HG02763 (cell line): ENCODE results near the gene CCDC3.

Experiments
- ATAC-seq: cut with Tn5 transposase; IDR thresholded peaks from one replicate; pipeline ENCODE4 v1.9.1; 2021; ENCODE audit warnings: mild to moderate bottlenecking, moderate library complexity; ENCODE audit not compliant: unreplicated experiment

CCDC3 gene

DNA sequence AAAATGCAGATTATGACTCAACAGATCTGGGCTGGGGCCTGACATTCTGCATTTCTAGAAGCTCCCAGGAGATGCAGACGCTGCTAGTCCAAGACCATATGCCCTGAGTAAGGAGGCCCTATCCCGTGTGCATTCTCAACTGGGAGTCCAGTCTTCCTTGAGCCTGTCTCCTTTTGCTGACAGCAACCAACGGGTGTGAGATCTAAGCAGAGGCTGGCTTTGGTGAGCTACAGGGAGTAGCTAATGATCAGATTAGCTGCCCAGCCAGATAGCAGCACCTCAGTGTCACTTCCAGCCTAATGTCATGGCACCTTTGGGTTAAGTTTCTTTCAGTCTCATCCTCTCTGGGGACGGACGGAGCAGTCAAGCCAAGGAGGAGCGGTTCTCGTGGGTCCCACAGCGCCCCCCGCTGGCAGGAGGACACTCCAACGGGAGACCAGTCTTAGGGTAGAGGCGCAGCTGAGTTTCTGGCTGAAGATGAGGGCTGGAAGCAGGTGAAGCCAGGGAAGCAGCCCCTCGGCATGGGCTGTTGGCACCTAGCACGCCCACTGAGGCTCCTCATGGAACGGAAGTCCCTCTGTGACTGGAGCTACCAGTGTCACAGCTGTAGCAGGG, 154.0 kb downstream of the CCDC3 start:
- ATAC-seq: no peak

DNA sequence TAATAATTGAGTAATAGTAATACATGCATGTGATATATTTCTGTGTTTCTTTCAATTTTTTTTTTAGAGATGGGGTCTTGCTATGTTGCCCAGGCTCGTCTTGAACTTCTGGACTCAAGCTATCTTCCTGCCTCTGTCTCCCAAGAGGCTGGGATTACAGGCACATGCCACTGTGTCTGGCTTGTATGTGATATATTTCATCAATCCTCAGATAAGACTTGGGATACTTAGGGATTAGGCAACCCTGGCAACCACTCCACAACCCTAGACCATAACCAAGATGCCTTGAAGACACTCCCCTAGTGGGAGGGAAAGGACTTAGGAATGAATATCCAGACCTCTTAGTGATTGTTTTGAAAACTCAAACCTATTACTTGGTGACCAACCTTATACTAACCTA, 154.8 kb downstream of the CCDC3 start:
- ATAC-seq: no peak
